Right cardiac atrium (tissue), 5 donors: ENCODE results near the gene ZNRF4. TPM values are rescaled to one million over a fixed set of nuclear protein-coding genes. Genes with fewer than 3 reads are reported as not detected.
"Not testable (repeated sequence)": the region's sequence is repeated elsewhere in the genome, so short reads cannot be mapped to it uniquely, and the experiment has no call there.

Source experiments
- ATAC-seq, 2 donors: fragments of 200-7000 bp; cut with Tn5 transposase; one replicate each; pipeline versions ENCODE4 v1.8.0 to v1.9.1; 2020; ENCODE audit warnings: moderate library complexity in 2 of 2, mild to moderate bottlenecking in 1 of 2
- DNase-seq, 3 donors: peaks; one replicate each; pipeline ENCODE4 v3.0.0-alpha.2; 2020
- H3K27ac ChIP-seq: one replicate; pipeline ENCODE4 v1.5.1; 2013; ENCODE audit warnings: mild to moderate bottlenecking, low read length, control low read depth, moderate library complexity
- H3K27me3 ChIP-seq: one replicate; pipeline ENCODE4 v1.6.1; 2013; ENCODE audit not compliant: control insufficient read depth, insufficient read depth
- H3K4me1 ChIP-seq: one replicate; pipeline ENCODE4 v1.6.1; 2013; ENCODE audit warnings: low read length; ENCODE audit not compliant: control insufficient read depth, insufficient read depth
- H3K4me3 ChIP-seq: one replicate; pipeline ENCODE4 v1.5.1; 2013; ENCODE audit warnings: low read length, control low read depth
- H3K9me3 ChIP-seq: one replicate; pipeline ENCODE4 v1.6.1; 2013; ENCODE audit warnings: low read length; ENCODE audit not compliant: control insufficient read depth
- WGBS: extraction: QIAGEN DNeasy Blood & Tissue Kit; methylation state at CpG from one replicate; pipeline ENCODE4 v1.1.7; 2013; 5-methylcytosine and 5-hydroxymethylcytosine counted together
- intact Hi-C, 4 donors: fragments of 100-400 bp; cut with DNase I; formaldehyde crosslinking; loops; one replicate each; pipeline versions ENCODE4 v1.11.0 to v1.14.0; 2022 to 2023
- polyA plus RNA-seq: library from polyadenylated mRNA; stranded (reverse); fragments of 200-250 nt; gene quantifications from one replicate; pipeline ENCODE4 v1.2.3, GENCODE V29; 2013
- total RNA-seq, 4 donors: library from RNA; stranded (reverse); fragmentation: NEBNext Ultra II Directional; extraction: Animal tissue kit (Norgen Biotek cat#: 25700); gene quantifications; one replicate each; pipeline ENCODE4 v1.2.1, GENCODE V29; 2021
- donor health status: healthy with polysubstance abuse.
- donor health status: DM: no; HTN: yes; CAD: no.
- donor health status: DM: no; HTN: no; CAD: no.
- donor health status: DM: no; HTN: yes; CAD: no; lungs with severe emphysema.
- donor health status: DM: yes; HTN: yes; CAD: no.

Gene ZNRF4
- total and polyA plus RNA-seq, 5 donors = not detected

GRCh38 chr19:5430237-5430636 lies 25.0 kb upstream of the ZNRF4 start:
- ATAC-seq (no peak), DNase-seq (no peak)
- Histone ChIP-seq H3K27me3 (no peaks in the 10 kb centered on the region), H3K9me3 (no peaks in the 10 kb centered on the region), H3K27ac (no peak overlapping the region), H3K4me1 (no peaks in the 10 kb centered on the region), H3K4me3 (no peak overlapping the region)
- WGBS = 32% methylated on average over 10 of the region's 10 CpGs
- intact Hi-C loops = no loop called here

GRCh38 chr19:5432687-5433086 lies 22.5 kb upstream of the ZNRF4 start:
- ATAC-seq (no peak), DNase-seq (no peak)
- H3K27me3 ChIP-seq = no peaks in the 10 kb centered on the region
- no peak overlapping the region for H3K27ac ChIP-seq
- H3K4me1 ChIP-seq = no peaks in the 10 kb centered on the region
- no peak overlapping the region for H3K4me3 ChIP-seq
- H3K9me3 ChIP-seq = no peaks in the 10 kb centered on the region
- intact Hi-C loops = no loop called here
- WGBS = 79% methylated on average over 5 of the region's 5 CpGs

- no peak overlapping the region for H3K4me3 ChIP-seq
- 42% methylated on average over 6 of the region's 6 CpGs for WGBS
- no peaks in the 10 kb centered on the region for H3K4me1 ChIP-seq
- no peaks in the 10 kb centered on the region for H3K9me3 ChIP-seq
- intact Hi-C loops = no loop called here
- no peak for DNase-seq
- no peak for ATAC-seq
- H3K27ac ChIP-seq = no peak overlapping the region
- H3K27me3 ChIP-seq = no peaks in the 10 kb centered on the region
These were observed 20.8 kb upstream of the ZNRF4 start for GRCh38 chr19:5434351-5434917.

- Histone ChIP-seq H3K4me3 (no peak overlapping the region), H3K27ac (no peak overlapping the region), H3K27me3 (no peaks in the 10 kb centered on the region), H3K9me3 (no peaks in the 10 kb centered on the region), H3K4me1 (no peaks in the 10 kb centered on the region)
- ATAC-seq (no peak), DNase-seq (no peak)
- intact Hi-C loops = no loop called here
- 68% methylated on average over 9 of the region's 9 CpGs for WGBS
These were observed 20.1 kb upstream of the ZNRF4 start for GRCh38 chr19:5434970-5435641.

- Histone ChIP-seq H3K4me3 (no peak overlapping the region), H3K4me1 (no peaks in the 10 kb centered on the region), H3K9me3 (no peaks in the 10 kb centered on the region), H3K27me3 (no peaks in the 10 kb centered on the region), H3K27ac (no peak overlapping the region)
- DNase-seq (no peak), ATAC-seq (no peak)
- WGBS = 75% methylated on average over 7 of the region's 7 CpGs
- intact Hi-C loops = no loop called here
These were observed 19.6 kb upstream of the ZNRF4 start for GRCh38 chr19:5435642-5436017.

- Histone ChIP-seq H3K4me1 (no peaks in the 10 kb centered on the region), H3K27me3 (no peaks in the 10 kb centered on the region), H3K27ac (no peak overlapping the region), H3K4me3 (peak overlapping the region; percentile 22), H3K9me3 (no peaks in the 10 kb centered on the region)
- intact Hi-C loops = no loop called here
- 2% methylated on average over 41 of the region's 41 CpGs for WGBS
- ATAC-seq (peak; percentile 48 to 65), DNase-seq (peak in 1 of 3 donors; percentile 82)
These were observed 18.9 kb upstream of the ZNRF4 start for GRCh38 chr19:5436106-5436947.

- intact Hi-C loops = no loop called here
- Histone ChIP-seq H3K27ac (no peak overlapping the region), H3K4me1 (no peaks in the 10 kb centered on the region), H3K4me3 (peak overlapping the region; percentile 22), H3K9me3 (no peaks in the 10 kb centered on the region), H3K27me3 (no peaks in the 10 kb centered on the region)
- ATAC-seq (no peak), DNase-seq (no peak)
- 3% methylated on average over 15 of the region's 15 CpGs for WGBS
These were observed 18.3 kb upstream of the ZNRF4 start for GRCh38 chr19:5436948-5437306.

GRCh38 chr19:5438756-5439155 lies 16.5 kb upstream of the ZNRF4 start:
- H3K27me3 ChIP-seq, DNase-seq, H3K4me1 ChIP-seq, H3K27ac ChIP-seq, H3K9me3 ChIP-seq, intact Hi-C loops, ATAC-seq, H3K4me3 ChIP-seq: not testable (repeated sequence)
- 87% methylated on average over 8 of the region's 8 CpGs for WGBS

- ATAC-seq (no peak), DNase-seq (no peak)
- intact Hi-C loops = no loop called here
- Histone ChIP-seq H3K4me1 (no peaks in the 10 kb centered on the region), H3K4me3 (no peak overlapping the region), H3K27ac (no peak overlapping the region), H3K27me3 (no peaks in the 10 kb centered on the region), H3K9me3 (no peaks in the 10 kb centered on the region)
These were observed 15.8 kb upstream of the ZNRF4 start for GRCh38 chr19:5439452-5439851.

- Histone ChIP-seq H3K4me1 (no peaks in the 10 kb centered on the region), H3K9me3 (no peaks in the 10 kb centered on the region), H3K4me3 (no peak overlapping the region), H3K27ac (no peak overlapping the region), H3K27me3 (no peaks in the 10 kb centered on the region)
- DNase-seq (no peak), ATAC-seq (no peak)
- intact Hi-C loops = no loop called here
- WGBS = 53% methylated on average over 1 of the region's 1 CpG
These were observed 14.9 kb upstream of the ZNRF4 start for GRCh38 chr19:5440299-5440698.

- H3K27ac ChIP-seq = no peak overlapping the region
- no peaks in the 10 kb centered on the region for H3K27me3 ChIP-seq
- no peaks in the 10 kb centered on the region for H3K9me3 ChIP-seq
- ATAC-seq (no peak), DNase-seq (no peak)
- WGBS = 86% methylated on average over 5 of the region's 5 CpGs
- no peaks in the 10 kb centered on the region for H3K4me1 ChIP-seq
- intact Hi-C loops = no loop called here
- no peak overlapping the region for H3K4me3 ChIP-seq
These were observed 11.5 kb upstream of the ZNRF4 start for GRCh38 chr19:5443723-5444122.
